Embryonic facial prominence (tissue), 1 donor: ENCODE data around the gene HOXB5.

Source experiments
- DNase-seq: peaks from one replicate; pipeline ENCODE4 v3.0.0-alpha.2; 2016; ENCODE audit errors: extremely low spot score

HOXB5 gene

GRCh38 chr17:48589831-48590606 lies 3.6 kb downstream of the HOXB5 start, which contains the start of gene HOXB3:
Gene HOXB3 (minus strand): TSS chr17:48590241. CDS start chr17:48552474, 37,767 bp downstream.
- no peak for DNase-seq

GRCh38 chr17:48589060-48589830 lies 4.3 kb downstream of the HOXB5 start:
- no peak for DNase-seq

- no peak for DNase-seq
Observed at GRCh38 chr17:48588528-48588927, 5.1 kb downstream of the HOXB5 start.

GRCh38 chr17:48588074-48588415 lies 5.5 kb downstream of the HOXB5 start:
- no peak for DNase-seq

GRCh38 chr17:48587276-48588073 lies 6.1 kb downstream of the HOXB5 start:
- DNase-seq: no peak

GRCh38 chr17:48586355-48587258 lies 7.0 kb downstream of the HOXB5 start:
- no peak for DNase-seq

GRCh38 chr17:48584223-48584741 lies 9.3 kb downstream of the HOXB5 start:
- no peak for DNase-seq

- no peak for DNase-seq
Observed at GRCh38 chr17:48583708-48584222, 9.8 kb downstream of the HOXB5 start.

- DNase-seq: no peak
Observed at GRCh38 chr17:48582750-48583069, 10.9 kb downstream of the HOXB5 start.

- no peak for DNase-seq
Observed at GRCh38 chr17:48579760-48580554, 13.6 kb downstream of the HOXB5 start.

- DNase-seq: no peak
Observed at GRCh38 chr17:48579471-48579759, 14.2 kb downstream of the HOXB5 start.

- no peak for DNase-seq
Observed at GRCh38 chr17:48578616-48579470, 14.7 kb downstream of the HOXB5 start.

- no peak for DNase-seq
Observed at GRCh38 chr17:48577946-48578615, 15.5 kb downstream of the HOXB5 start, which contains the start of gene HOXB4. Gene HOXB4 (minus strand): TSS chr17:48578350. CDS start chr17:48578319, 31 bp downstream.

- no peak for DNase-seq
Observed at GRCh38 chr17:48577330-48577945, 16.1 kb downstream of the HOXB5 start.

GRCh38 chr17:48576479-48577309 lies 16.9 kb downstream of the HOXB5 start:
- no peak for DNase-seq

GRCh38 chr17:48575673-48576478 lies 17.7 kb downstream of the HOXB5 start:
- no peak for DNase-seq
